GM19467 (cell line): ENCODE measurements around the gene INTS1.

Source experiments
- ATAC-seq: cut with Tn5 transposase; IDR thresholded peaks from one replicate; pipeline ENCODE4 v1.9.1; 2021; ENCODE audit warnings: mild to moderate bottlenecking, moderate library complexity; ENCODE audit not compliant: unreplicated experiment

INTS1 gene, protein sequence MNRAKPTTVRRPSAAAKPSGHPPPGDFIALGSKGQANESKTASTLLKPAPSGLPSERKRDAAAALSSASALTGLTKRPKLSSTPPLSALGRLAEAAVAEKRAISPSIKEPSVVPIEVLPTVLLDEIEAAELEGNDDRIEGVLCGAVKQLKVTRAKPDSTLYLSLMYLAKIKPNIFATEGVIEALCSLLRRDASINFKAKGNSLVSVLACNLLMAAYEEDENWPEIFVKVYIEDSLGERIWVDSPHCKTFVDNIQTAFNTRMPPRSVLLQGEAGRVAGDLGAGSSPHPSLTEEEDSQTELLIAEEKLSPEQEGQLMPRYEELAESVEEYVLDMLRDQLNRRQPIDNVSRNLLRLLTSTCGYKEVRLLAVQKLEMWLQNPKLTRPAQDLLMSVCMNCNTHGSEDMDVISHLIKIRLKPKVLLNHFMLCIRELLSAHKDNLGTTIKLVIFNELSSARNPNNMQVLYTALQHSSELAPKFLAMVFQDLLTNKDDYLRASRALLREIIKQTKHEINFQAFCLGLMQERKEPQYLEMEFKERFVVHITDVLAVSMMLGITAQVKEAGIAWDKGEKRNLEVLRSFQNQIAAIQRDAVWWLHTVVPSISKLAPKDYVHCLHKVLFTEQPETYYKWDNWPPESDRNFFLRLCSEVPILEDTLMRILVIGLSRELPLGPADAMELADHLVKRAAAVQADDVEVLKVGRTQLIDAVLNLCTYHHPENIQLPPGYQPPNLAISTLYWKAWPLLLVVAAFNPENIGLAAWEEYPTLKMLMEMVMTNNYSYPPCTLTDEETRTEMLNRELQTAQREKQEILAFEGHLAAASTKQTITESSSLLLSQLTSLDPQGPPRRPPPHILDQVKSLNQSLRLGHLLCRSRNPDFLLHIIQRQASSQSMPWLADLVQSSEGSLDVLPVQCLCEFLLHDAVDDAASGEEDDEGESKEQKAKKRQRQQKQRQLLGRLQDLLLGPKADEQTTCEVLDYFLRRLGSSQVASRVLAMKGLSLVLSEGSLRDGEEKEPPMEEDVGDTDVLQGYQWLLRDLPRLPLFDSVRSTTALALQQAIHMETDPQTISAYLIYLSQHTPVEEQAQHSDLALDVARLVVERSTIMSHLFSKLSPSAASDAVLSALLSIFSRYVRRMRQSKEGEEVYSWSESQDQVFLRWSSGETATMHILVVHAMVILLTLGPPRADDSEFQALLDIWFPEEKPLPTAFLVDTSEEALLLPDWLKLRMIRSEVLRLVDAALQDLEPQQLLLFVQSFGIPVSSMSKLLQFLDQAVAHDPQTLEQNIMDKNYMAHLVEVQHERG (N-terminal part only)

GRCh38 chr7:1503816-1504775 is at the start of gene INTS1:
TSS of gene INTS1 (minus strand) at chr7:1504389. CDS start at chr7:1503960, 429 bp downstream.
- ATAC-seq = peak; percentile 77

DNA sequence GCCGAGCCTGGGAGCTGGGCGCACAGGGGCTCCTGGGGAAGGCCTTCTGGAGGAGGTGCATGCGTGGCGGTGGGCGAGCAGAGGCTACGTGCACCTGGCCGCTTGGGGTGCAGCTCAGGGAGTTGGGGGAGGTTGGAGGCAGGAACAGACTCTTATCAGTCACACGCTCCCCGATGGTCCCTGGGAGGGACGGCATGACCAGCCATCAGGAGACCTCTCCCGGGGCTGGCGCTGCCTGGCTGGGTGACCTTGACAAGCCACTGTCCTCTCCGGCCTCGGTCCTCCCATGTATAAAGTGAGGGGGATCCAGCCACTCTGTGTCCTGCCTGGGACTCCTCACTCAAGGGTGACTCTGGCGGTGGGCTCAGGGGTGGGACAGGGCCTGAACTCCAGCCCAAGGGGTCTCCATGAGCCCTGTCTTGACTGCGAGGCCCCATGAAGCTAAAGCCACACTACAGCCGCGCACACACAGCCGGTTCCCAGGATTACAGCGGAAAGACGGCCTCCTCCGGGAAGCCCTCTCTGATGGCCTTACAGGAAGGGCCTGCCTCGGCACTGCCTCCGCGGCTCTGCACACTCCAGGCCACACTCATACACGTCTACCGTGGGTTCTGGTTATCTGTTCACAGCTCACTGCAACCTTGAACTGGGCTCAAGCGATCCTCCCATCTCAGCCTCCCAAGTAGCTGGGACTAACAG is 49.5 kb upstream of the INTS1 start:
- no peak for ATAC-seq

GRCh38 chr7:1552200-1552599 is 48.0 kb upstream of the INTS1 start:
- ATAC-seq = no peak

DNA sequence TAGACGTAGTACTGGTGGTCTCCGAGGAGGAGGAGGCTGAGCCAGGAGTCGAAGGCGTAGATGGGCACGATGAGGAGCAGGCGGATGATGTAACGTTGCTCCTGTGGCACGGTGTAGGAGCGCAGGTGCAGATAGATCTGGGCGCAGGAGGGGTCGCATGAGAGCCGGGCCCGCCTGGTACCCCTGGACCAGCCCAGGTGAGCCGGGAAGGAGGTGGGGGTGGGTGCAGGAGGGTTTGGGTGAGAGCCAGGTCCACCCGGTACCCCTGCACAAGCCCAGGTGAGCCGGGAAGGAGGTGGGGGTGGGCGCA is 46.6 kb upstream of the INTS1 start:
- ATAC-seq = no peak

GRCh38 chr7:1550005-1550845 is 46.0 kb upstream of the INTS1 start:
- no peak for ATAC-seq

DNA sequence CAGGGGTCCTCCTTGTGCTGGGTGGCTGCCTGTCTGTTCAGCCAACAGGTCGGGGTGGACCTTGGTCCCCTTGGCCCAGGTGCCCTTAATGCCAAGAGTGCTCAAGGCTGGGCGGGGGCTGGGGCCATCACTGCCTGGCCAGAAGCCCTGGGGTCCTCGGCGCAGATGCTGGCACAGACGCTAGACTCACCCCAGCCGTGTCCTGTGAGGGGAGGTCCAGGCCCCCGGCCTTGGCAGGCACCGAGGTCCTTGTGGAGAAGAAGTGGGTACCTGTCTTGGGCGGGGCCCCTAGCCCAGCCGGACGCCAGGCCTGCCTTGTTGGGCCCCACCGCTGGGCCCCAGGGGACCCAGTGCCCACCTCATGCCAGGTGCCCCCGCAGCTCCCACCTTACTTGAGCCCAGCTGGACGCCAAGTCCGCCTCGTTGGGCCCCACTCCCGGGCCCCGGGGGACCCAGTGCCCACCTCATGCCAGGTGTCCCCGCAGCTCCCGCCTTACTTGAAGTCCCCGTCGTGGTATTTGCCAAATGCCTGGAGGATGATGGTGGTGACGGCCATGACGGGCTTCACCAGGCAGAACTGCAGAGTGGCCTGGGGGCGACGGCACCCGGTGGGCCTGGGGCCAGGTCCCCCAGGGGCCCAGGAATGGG is 45.3 kb upstream of the INTS1 start:
- ATAC-seq = no peak

GRCh38 chr7:1548944-1549343 is 44.8 kb upstream of the INTS1 start:
- no peak for ATAC-seq

- ATAC-seq = no peak
Measured at GRCh38 chr7:1548438-1548831, 44.2 kb upstream of the INTS1 start.

DNA sequence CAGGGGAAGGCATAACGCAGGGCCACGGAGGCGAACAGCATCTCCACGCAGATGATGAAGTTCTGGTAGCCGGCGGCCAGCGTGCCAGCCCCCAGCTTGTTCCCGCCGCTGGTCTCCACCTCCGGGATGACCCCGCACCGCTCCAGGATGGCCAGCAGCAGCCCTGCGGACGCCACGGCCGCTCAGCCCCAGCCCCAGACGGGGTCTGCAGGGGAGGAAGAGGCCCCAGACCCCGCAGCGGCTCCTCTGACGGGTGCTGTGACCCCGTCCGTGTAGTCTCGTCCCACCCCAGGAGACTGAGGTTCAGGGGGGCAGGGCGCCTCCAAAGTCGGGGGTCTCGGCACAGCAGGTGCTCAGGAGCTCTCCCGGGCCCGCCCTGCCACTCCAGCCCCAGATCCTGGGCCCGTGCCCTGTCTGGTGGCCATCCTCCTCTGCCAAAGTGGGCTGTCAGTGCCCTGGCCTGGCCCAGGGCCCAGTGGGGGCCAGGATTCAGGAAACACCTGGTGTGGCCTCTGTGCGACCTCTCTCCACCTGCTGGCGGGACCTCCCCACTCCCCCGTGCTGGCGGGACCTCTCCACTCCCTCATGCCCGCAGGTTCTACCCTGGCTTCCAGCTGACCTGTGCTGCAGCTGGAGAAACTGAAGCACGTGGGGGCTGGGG is 43.7 kb upstream of the INTS1 start:
- no peak for ATAC-seq

DNA sequence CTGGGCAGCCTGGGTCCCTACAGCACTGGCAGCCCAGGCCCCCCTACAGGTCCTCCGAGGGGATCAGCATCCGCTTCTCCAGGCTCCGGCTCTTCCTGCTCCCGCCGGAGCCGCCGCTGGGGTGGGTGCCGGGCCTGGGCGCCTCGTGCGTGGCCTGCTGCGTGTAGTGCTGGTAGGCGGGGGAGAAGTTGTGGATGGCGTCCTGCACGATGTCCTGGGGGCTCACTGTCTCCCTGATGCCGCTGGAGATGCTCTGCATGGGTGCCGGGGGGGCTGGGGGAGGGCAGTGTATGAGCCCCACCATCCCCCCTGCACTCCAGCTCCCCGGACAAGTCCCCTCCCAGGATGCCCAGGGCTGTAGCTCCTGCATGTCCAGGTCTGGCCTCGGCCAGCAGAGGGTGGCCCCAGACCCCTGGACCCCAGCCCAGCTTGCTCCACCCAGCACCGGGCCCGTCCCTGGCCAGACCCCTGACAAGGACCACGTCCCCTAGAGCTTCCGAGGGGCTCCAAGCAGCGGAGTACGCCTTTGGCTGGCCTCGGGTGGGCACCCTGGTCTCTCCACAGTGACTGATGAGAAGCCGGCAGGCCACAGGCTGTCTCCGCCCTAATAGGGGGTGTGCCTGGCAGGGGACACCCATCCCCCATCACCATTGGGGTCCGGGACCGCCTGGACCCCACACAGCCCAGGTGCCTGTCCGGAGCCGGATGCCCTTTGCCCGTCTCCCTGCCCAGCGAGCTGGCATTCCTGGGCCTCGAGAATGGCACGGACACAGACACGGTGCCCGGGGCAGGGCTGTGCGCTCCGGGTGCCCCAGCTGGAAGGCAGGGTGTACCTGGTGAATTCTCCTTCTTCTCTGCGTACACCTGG is 43.0 kb upstream of the INTS1 start:
- no peak for ATAC-seq

- ATAC-seq = no peak
Measured at GRCh38 chr7:1546274-1546908, 42.2 kb upstream of the INTS1 start.

GRCh38 chr7:1545417-1546246 is 41.4 kb upstream of the INTS1 start:
- ATAC-seq = no peak

DNA sequence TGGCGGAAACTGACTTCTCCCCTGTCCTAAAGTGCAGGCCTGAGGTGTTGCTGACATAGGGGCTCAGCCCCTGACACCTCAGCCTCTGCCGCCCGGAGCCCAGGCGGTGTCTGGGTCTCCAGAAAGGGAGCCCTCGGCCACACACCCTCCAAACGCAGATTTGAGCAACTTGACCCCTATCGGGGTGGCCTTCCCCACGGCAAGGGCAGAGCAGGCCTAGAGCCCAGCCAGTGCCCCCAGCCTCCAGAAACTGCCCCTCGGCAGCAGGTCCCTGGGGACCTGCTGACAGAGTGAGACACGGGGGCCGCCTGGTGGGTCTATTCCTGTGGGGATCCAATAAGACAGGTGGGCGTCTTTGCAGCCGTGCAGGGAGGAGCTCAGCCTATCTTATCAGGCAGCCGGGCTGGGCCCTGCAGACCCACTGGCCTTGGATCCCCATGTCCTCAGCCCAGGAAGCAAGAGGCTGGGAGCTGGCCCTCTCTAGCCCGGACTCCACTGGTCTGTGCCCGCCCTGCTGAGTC is 40.8 kb upstream of the INTS1 start:
- ATAC-seq = no peak

GRCh38 chr7:1544178-1544895 is 40.1 kb upstream of the INTS1 start:
- ATAC-seq = no peak

- ATAC-seq = no peak
Measured at GRCh38 chr7:1543826-1544177, 39.6 kb upstream of the INTS1 start.
